Gastrocnemius medialis (tissue), 4 donors: Measurements from ENCODE around the gene PCDH8. TPM values are rescaled to one million over a fixed set of nuclear protein-coding genes. Genes with fewer than 3 reads are reported as not detected.

Experiments
- ATAC-seq, 2 donors: fragments of 150-250 bp; one replicate each; pipeline ENCODE4 v1.9.1; 2016
- DNase-seq, 2 donors: peaks; one replicate each; pipeline ENCODE4 v3.0.0-alpha.2; 2019
- H3K27ac ChIP-seq, 4 donors: fragments of 200-600 bp; sonication (generic); 1 replicate in 1 of 4; 2 replicates in 3 of 4; pipeline ENCODE4 v1.5.1; 2016 to 2018; ENCODE audit warnings: mild to moderate bottlenecking in 2 of 4, moderate library complexity in 1 of 4
- H3K27me3 ChIP-seq, 3 donors: fragments of 200-600 bp; sonication (generic) in 2 of 3; 1 replicate in 1 of 3; 2 replicates in 2 of 3; pipeline versions ENCODE4 v1.5.1 to v1.6.0; 2016 to 2019; ENCODE audit warnings: mild to moderate bottlenecking in 1 of 3, moderate library complexity in 1 of 3
- H3K36me3 ChIP-seq, 2 donors: fragments of 200-600 bp; sonication (generic) in 1 of 2; one replicate each; pipeline ENCODE4 v1.5.1; 2017 to 2018
- H3K4me1 ChIP-seq, 2 donors: fragments of 200-600 bp; sonication (generic) in 1 of 2; one replicate each; pipeline ENCODE4 v1.5.1; 2016 to 2017; ENCODE audit warnings: mild to moderate bottlenecking in 2 of 2
- H3K4me3 ChIP-seq, 4 donors: fragments of 200-600 bp; sonication (generic) in 3 of 4; 1 replicate in 1 of 4; 2 replicates in 3 of 4; pipeline ENCODE4 v1.5.1; 2016 to 2019; ENCODE audit warnings: mild to moderate bottlenecking in 2 of 4
- H3K9me3 ChIP-seq, 3 donors: fragments of 200-600 bp; sonication (generic) in 2 of 3; 1 replicate in 1 of 3; 2 replicates in 2 of 3; pipeline ENCODE4 v1.5.1; 2016 to 2019
- CTCF ChIP-seq, 5 experiments: fragments of 450-650 bp in 3 of 5; fragments of 200-600 bp in 2 of 5; sonication (generic) in 2 of 5; IDR thresholded peaks in 4 of 5; conservative IDR thresholded peaks in 1 of 5; 1 replicate in 4 of 5; 2 replicates in 1 of 5; pipeline ENCODE4 v1.5.1; 2016 to 2019; ENCODE audit warnings: antibody characterized with exemption in 5 of 5, mild to moderate bottlenecking in 3 of 5, moderate library complexity in 3 of 5
- POLR2A ChIP-seq, 2 donors: fragments of 450-650 bp; IDR thresholded peaks; one replicate each; pipeline ENCODE4 v1.6.1; 2017; ENCODE audit warnings: antibody characterized with exemption in 2 of 2, mild to moderate bottlenecking in 2 of 2, moderate library complexity in 2 of 2
- in situ Hi-C, 4 donors: fragments of 200-750 bp; cut with MboI; loops; one replicate each; pipeline versions ENCODE4 v1.15.0 to v1.8.0; 2017; ENCODE audit warnings: low sequenced_read_pairs in 4 of 4
- intact Hi-C: fragments of 100-400 bp; cut with DNase I; formaldehyde crosslinking; loops from one replicate; pipeline ENCODE4 v1.15.1; 2023; ENCODE audit warnings: low total_unique reads
- total RNA-seq, 4 donors: library from RNA; depleted of rRNA; stranded (reverse); fragments of >200 nt; gene quantifications; one replicate each; pipeline versions ENCODE4 v1.1.0 to v1.2.3, GENCODE V29; 2016

PCDH8 gene
- total RNA-seq, 4 donors from 2014 or later: 0.39 TPM; not detected in 3

DNA sequence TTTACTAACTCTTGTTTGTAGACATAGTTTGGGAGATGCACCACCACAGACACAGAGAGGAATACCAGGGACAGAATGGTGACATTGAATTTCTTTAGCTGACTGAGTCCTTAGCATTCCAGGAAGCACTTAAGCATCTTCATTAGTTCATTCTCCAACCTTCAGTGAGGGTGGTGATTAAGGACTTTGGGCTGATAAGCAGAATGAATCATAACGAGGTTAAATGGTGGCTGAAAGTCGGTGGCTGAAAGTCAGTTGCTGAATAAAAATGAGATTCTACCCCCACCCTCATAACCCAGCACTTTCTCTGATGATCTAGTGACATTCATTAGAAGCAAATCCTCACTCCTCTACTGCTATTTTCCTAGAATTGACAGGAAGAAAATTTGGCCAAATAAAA lies 10.6 kb downstream of the PCDH8 start:
- ATAC-seq (no peak), DNase-seq (no peak)
- H3K4me3 ChIP-seq: no peak overlapping the region
- peaks cover 4 to 15% (median 7%) of the 10 kb centered on the region in 3 donors for H3K27me3 ChIP-seq
- TF ChIP-seq POLR2A (IDR thresholded peaks at IDR 0.05) (no peak), CTCF (IDR thresholded peaks at IDR 0.05 in 4 of 5, conservative IDR thresholded peaks at IDR 0.05 in 1 of 5) (no peak)
- in situ Hi-C loops: no loop called here
- intact Hi-C loops: no loop called here
- no peaks in the 10 kb centered on the region for H3K4me1 ChIP-seq
- H3K9me3 ChIP-seq: no peaks in the 10 kb centered on the region
- H3K27ac ChIP-seq: no peak overlapping the region
- H3K36me3 ChIP-seq: no peaks in the 10 kb centered on the region

DNA sequence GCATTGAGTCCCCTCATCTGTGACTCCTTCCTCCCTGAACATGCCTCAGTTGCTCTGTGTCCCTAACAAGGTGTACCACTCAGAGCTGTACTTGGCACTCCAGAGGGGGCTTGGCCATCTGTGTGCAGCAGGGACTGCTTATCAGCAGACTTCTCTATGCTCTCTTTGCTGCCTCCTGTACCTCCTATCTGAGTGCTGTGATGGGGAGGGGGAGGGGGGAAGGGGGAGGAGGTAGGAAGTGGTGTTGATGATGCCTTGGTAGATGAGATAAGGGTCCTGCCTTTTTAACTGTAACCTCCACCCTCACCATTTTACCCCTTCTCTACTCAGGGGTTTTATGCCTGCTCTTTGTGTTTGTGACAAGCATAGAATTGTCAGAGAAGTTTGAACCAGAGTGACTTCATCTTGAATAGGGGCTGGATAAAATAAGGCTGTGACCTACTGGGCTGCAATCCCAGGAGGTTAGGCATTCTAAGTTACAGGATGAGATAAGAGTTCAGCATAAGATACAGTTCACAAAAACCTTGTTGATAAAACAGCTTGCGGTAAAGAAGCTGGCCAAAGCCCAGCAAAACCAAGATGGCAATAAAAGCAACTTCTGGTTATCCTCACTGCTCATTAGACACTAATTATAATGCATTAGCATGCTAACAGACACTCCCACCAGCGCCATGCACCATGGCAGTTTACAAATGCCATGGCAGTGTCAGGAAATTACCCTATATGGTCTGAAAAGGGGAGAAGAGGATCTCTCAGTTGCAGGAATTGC lies 13.2 kb downstream of the PCDH8 start:
- H3K27me3 ChIP-seq: peaks cover 0 to 4% (median 0%) of the 10 kb centered on the region in 3 donors
- in situ Hi-C loops: no loop called here
- intact Hi-C loops: no loop called here

GRCh38 chr13:52833296-52833875 lies 15.1 kb downstream of the PCDH8 start:
- intact Hi-C loops: no loop called here

More for the DNA sequence above, 13.2 kb downstream of the PCDH8 start:
- H3K9me3 ChIP-seq: no peaks in the 10 kb centered on the region
- DNase-seq (no peak), ATAC-seq (no peak)
- no peaks in the 10 kb centered on the region for H3K36me3 ChIP-seq
- no peak overlapping the region for H3K27ac ChIP-seq
- TF ChIP-seq POLR2A (IDR thresholded peaks at IDR 0.05) (no peak), CTCF (IDR thresholded peaks at IDR 0.05 in 4 of 5, conservative IDR thresholded peaks at IDR 0.05 in 1 of 5) (no peak)
- H3K4me3 ChIP-seq: no peak overlapping the region
- no peaks in the 10 kb centered on the region for H3K4me1 ChIP-seq

GRCh38 chr13:52832313-52832712 lies 16.1 kb downstream of the PCDH8 start:
- intact Hi-C loops: no loop called here
- TF ChIP-seq POLR2A (IDR thresholded peaks at IDR 0.05) (no peak), CTCF (IDR thresholded peaks at IDR 0.05 in 4 of 5, conservative IDR thresholded peaks at IDR 0.05 in 1 of 5) (no peak)
- in situ Hi-C loops: no loop called here
- no peak overlapping the region for H3K4me3 ChIP-seq
- no peaks in the 10 kb centered on the region for H3K36me3 ChIP-seq
- no peak for DNase-seq
- H3K27ac ChIP-seq: no peak overlapping the region
- no peaks in the 10 kb centered on the region for H3K9me3 ChIP-seq
- ATAC-seq: no peak
- H3K27me3 ChIP-seq: no peaks in the 10 kb centered on the region
- no peaks in the 10 kb centered on the region for H3K4me1 ChIP-seq

More at GRCh38 chr13:52833296-52833875, 15.1 kb downstream of the PCDH8 start:
- Histone ChIP-seq H3K27me3 (peaks cover 0 to 4% (median 0%) of the 10 kb centered on the region in 3 donors), H3K4me1 (no peaks in the 10 kb centered on the region), H3K27ac (no peak overlapping the region), H3K4me3 (no peak overlapping the region), H3K9me3 (no peaks in the 10 kb centered on the region), H3K36me3 (no peaks in the 10 kb centered on the region)
- ATAC-seq (no peak), DNase-seq (no peak)
- in situ Hi-C loops: no loop called here
- no peak for TF ChIP-seq POLR2A (IDR thresholded peaks at IDR 0.05)
- TF ChIP-seq CTCF (IDR thresholded peaks at IDR 0.05 in 4 of 5, conservative IDR thresholded peaks at IDR 0.05 in 1 of 5): no peak
